Thymus (tissue), 14 donors: ENCODE measurements around the gene CABP5. TPM values are rescaled to one million over a fixed set of nuclear protein-coding genes. Genes with fewer than 3 reads are reported as not detected.
"Not testable (repeated sequence)": the region's sequence is repeated elsewhere in the genome, so short reads cannot be mapped to it uniquely, and the experiment has no call there.

ENCODE experiments used
- DNase-seq, 9 donors: peaks; one replicate each; pipeline ENCODE4 v3.0.0-alpha.2; 2013; ENCODE audit warnings: low spot score in 9 of 9, low read depth in 6 of 9, missing footprints in 1 of 9
- H3K27ac ChIP-seq, 2 donors: one replicate each; pipeline ENCODE4 v1.5.1; 2013; ENCODE audit warnings: control low read depth in 1 of 2, low read depth in 1 of 2, low read length in 1 of 2, mild to moderate bottlenecking in 1 of 2, moderate library complexity in 1 of 2
- H3K27me3 ChIP-seq, 2 donors: one replicate each; pipeline ENCODE4 v1.5.1; 2013; ENCODE audit warnings: low read length in 1 of 2; ENCODE audit not compliant: control insufficient read depth in 2 of 2, insufficient read depth in 1 of 2
- H3K36me3 ChIP-seq, 2 donors: one replicate each; pipeline ENCODE4 v1.5.1; 2013; ENCODE audit warnings: low read length in 1 of 2, mild to moderate bottlenecking in 1 of 2, moderate library complexity in 1 of 2; ENCODE audit not compliant: control insufficient read depth in 2 of 2, insufficient read depth in 2 of 2
- H3K4me1 ChIP-seq, 2 donors: one replicate each; pipeline ENCODE4 v1.5.1; 2013; ENCODE audit warnings: low read length in 2 of 2; ENCODE audit not compliant: control insufficient read depth in 2 of 2, insufficient read depth in 2 of 2
- H3K4me3 ChIP-seq, 2 donors: one replicate each; pipeline ENCODE4 v1.5.1; 2013; ENCODE audit warnings: low read length in 2 of 2, control low read depth in 1 of 2, mild to moderate bottlenecking in 1 of 2
- H3K9me3 ChIP-seq, 2 donors: one replicate each; pipeline ENCODE4 v1.5.1; 2013; ENCODE audit warnings: low read length in 1 of 2, mild to moderate bottlenecking in 1 of 2; ENCODE audit not compliant: control insufficient read depth in 2 of 2, insufficient read depth in 1 of 2
- WGBS: extraction: QIAGEN DNeasy Blood & Tissue Kit; methylation state at CpG from one replicate; pipeline ENCODE4 v1.1.7; 2013; 5-methylcytosine and 5-hydroxymethylcytosine counted together
- long read RNA-seq, 10 donors: transcript quantifications; one replicate each; lab custom pipeline, GENCODE V29; 2026
- polyA plus RNA-seq: library from polyadenylated mRNA; stranded (reverse); fragments of 200-250 nt; gene quantifications from one replicate; pipeline ENCODE4 v1.2.3, GENCODE V29; 2013
- total RNA-seq: library from RNA; stranded (reverse); fragments of 120-200 nt; gene quantifications from one replicate; pipeline ENCODE4 v1.2.4, GENCODE V29; 2013
- donor health status: healthy.

CABP5 gene
- total RNA-seq (not detected), polyA plus RNA-seq (0.05 TPM)
- long read RNA-seq, donor 1 = 0 reads
- long read RNA-seq, donor 2 = 0 reads
- long read RNA-seq, donor 3 = 0 reads
- long read RNA-seq, donor 4 = 0 reads
- long read RNA-seq, donor 5 = 0 reads
- long read RNA-seq, donor 6 = 0 reads
- long read RNA-seq, donor 7 = 0 reads
- long read RNA-seq, donor 8 = 0 reads
- long read RNA-seq, donor 9 = 0 reads
- long read RNA-seq, donor 10 = 0 reads

DNA sequence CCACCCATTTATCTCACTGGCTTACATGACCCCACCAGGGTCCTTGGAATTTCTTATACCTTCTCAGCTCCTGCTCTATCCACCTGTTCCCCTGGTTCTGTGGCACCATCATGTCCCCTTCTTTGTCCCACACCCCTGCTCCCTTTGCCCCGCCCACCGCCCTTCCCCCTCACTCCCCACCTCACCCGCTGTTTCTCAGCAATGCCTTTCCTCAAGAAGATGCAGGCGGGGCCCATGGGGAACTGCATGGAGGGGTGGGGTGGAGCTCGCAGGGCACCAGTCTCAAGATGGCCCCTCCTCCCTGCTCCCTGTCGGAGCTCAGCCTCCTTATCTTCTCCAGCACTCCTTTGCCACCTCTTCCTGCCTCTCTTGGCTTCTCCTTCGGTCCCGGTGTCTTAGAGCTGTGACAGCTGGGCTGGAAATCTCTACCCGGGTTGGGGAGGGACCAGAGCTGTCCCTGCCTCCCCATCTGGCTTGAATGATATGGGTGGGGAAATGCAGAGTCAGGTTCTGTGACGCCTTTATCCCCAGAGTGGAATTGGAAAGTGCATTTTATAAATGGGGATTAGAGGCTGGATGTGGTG is at the start of gene CABP5:
CABP5 (minus strand) TSS at position 405 of the 584 bp plus-strand sequence; CDS start at position 248, 157 bp downstream.
- 77% methylated on average over 10 of the region's 10 CpGs for WGBS

DNA sequence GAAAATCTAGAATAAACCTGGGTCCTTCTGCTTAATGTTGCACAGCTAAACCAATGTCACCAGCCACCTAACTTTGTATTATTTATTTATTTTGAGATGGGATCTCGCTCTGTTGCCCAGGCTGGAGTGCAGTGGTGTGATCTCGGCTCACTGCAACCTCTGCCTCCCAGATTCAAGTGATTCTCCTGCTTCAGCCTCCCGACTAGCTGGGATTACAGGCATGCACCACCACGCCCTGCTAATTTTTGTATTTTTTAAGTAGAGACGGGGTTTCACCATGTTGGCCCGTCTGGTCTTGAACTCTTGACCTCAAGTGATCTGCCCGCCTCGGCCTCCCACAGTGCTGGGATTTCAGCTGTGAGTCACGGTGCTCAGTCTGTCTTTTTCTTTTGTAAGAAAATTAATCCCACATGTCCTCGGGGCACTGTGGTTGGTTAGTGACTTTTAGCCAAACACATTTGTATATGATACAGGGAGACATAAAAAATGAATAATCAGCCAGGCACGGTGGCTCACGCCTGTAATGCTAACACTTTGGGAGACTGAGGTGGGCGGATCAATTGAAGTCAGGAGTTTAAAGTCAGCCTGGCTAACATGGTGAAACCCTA is 47.3 kb upstream of the CABP5 start:
- H3K27me3 ChIP-seq, DNase-seq, H3K36me3 ChIP-seq, H3K4me1 ChIP-seq, H3K27ac ChIP-seq, H3K4me3 ChIP-seq, H3K9me3 ChIP-seq: not testable (repeated sequence)
- WGBS = 94% methylated on average over 13 of the region's 13 CpGs

More for the DNA sequence above, at the start of gene CABP5:
- H3K27me3 ChIP-seq = no peaks in the 10 kb centered on the region
- no peak for DNase-seq
- no peaks in the 10 kb centered on the region for H3K4me1 ChIP-seq
- H3K4me3 ChIP-seq = no peak within 1 kb of the TSS
- H3K27ac ChIP-seq = no peak within 1 kb of the TSS
- H3K36me3 ChIP-seq = no peaks in the 10 kb centered on the region
- H3K9me3 ChIP-seq = peaks cover 0 to 3% of the 10 kb centered on the region in 2 donors

DNA sequence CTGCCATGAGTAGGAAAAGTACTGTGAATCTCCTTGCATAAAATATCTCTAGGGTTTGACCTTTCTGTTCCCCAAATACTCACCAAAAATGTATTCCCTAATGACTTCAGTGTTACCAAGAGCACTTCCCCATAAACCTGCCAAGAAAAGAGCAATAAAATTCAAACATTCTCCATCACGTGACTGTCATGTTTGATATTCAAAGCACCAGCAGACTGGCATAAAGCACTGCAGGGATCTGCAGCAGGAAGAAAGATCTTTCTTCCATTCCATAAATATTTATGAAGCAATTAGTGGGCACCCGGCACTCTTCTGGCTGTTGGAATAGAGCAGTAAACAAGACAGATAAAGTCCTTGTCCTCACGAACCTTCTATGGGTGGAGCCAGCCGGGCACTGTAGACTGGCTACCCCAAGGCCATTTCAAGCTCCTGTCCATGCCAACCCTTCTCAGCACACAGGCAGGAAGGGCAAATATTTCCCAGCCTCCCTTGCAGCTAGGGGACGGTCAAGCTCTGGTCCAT is 46.5 kb upstream of the CABP5 start:
- DNase-seq = no peak
- no peaks in the 10 kb centered on the region for H3K36me3 ChIP-seq
- H3K9me3 ChIP-seq = no peaks in the 10 kb centered on the region
- no peak overlapping the region for H3K4me3 ChIP-seq
- H3K27me3 ChIP-seq = no peaks in the 10 kb centered on the region
- no peak overlapping the region for H3K27ac ChIP-seq
- 80% methylated on average over 5 of the region's 5 CpGs for WGBS
- H3K4me1 ChIP-seq = no peaks in the 10 kb centered on the region

DNA sequence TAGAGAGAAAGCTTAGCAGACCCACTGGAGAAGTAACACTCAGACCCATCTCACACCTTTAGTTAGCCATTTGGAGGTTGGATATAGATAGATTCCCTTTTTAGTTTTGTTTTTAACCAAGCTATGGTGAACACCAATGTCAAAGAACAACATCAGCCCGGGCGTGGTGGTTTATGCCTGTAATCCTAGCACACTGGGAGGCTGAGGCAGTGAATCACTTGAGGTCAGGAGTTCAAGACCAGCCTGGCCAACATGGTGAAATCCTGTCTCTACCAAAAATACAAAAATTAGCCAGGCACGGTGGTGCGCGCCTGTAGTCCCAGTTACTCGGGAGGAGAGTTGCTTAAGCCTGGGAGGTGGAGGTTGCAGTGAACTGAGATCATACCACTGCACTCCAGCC is 45.1 kb upstream of the CABP5 start:
- H3K4me3 ChIP-seq, H3K27ac ChIP-seq, H3K36me3 ChIP-seq, H3K27me3 ChIP-seq, H3K9me3 ChIP-seq, H3K4me1 ChIP-seq, DNase-seq: not testable (repeated sequence)
- 98% methylated on average over 6 of the region's 6 CpGs for WGBS

DNA sequence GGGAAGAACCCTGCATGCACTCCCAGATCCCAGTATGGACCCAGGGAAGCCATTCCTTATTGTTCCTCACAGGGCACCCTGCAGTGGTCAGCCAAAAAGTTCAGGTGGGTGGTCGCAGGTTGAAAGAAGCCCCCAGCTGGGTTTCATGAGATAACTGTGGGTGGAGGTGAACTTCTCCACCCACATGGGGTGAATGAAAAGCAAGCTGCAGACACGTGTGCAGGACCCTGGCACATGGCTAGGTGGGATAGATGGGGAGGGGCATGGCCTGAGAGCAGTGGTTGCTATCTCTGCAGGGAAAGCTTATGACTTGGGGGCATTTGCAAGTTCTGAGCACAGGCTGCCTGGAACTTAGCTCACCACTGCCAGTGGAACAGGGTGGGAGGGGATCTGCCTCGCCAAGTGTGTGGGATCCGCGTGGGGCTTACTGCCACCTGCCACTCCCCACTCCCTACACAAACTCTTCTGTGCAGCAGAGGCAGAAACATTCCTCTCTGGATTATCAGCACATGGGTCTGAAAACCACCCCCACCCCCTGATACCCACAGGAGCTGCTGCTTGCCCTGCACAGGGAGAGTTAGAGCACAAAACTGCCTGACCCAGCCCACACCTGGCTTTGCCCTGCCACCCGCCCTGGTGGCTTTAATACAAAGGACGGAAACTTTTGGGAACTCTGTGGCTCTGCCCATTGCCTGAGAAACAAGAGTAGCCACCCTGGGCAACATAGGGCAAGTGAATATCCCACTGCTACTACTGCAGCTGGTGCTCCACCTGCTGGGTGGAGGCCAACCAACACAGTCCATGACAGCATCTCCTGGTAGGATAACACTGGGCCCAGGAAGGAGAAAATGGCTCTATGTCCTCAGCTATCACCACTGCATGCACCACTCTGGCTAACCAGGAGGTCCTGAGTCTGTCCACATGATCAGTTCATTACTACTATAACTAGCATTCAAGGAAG is 42.3 kb upstream of the CABP5 start:
- WGBS = 91% methylated on average over 7 of the region's 7 CpGs
- Histone ChIP-seq H3K27ac (no peak overlapping the region), H3K36me3 (no peaks in the 10 kb centered on the region), H3K27me3 (no peaks in the 10 kb centered on the region), H3K9me3 (no peaks in the 10 kb centered on the region), H3K4me3 (no peak overlapping the region), H3K4me1 (no peaks in the 10 kb centered on the region)
- no peak for DNase-seq

DNA sequence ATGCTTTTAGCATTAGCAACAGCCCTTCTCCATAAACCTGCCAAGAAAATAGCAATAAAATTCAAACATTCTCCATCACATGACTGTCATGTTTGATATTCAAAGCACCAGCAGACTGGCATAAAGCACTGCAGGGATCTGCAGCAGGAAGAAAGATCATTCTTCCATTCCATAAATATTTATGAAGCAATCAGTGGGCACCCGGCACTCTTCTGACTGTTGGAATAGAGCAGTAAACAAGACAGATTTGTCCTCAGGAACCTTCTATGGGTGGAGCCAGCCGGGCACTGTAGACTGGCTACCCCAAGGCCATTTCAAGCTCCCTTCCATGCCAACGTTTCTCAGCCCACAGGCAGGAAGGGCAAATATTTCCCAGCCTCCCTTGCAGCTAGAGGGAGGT is 41.2 kb upstream of the CABP5 start:
- 78% methylated on average over 3 of the region's 3 CpGs for WGBS
- Histone ChIP-seq H3K4me3 (no peak overlapping the region), H3K27ac (no peak overlapping the region), H3K27me3 (no peaks in the 10 kb centered on the region), H3K4me1 (no peaks in the 10 kb centered on the region), H3K36me3 (no peaks in the 10 kb centered on the region), H3K9me3 (no peaks in the 10 kb centered on the region)
- DNase-seq = no peak

DNA sequence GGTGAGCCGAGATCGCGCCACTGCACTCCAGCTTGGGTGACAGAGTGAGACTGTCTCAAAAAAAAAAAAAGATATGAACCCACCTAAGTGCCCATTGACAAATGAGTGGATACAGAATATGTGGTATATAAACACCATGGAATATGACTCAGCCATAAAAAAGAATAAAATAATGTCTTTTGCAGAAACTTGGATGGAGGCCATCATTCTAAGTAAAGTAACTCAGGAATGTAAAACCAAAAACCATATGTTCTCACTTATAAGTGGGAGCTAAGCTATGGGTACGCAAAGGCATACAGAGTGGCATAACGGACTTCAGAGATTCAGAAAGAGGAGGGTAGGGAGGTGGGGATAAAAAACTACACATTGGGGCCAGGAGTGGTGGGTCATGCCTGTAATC is 37.2 kb upstream of the CABP5 start:
- Histone ChIP-seq H3K4me1 (no peaks in the 10 kb centered on the region), H3K4me3 (no peak overlapping the region), H3K9me3 (no peaks in the 10 kb centered on the region), H3K27me3 (no peaks in the 10 kb centered on the region), H3K36me3 (no peaks in the 10 kb centered on the region), H3K27ac (no peak overlapping the region)
- no peak for DNase-seq
- 97% methylated on average over 5 of the region's 5 CpGs for WGBS

DNA sequence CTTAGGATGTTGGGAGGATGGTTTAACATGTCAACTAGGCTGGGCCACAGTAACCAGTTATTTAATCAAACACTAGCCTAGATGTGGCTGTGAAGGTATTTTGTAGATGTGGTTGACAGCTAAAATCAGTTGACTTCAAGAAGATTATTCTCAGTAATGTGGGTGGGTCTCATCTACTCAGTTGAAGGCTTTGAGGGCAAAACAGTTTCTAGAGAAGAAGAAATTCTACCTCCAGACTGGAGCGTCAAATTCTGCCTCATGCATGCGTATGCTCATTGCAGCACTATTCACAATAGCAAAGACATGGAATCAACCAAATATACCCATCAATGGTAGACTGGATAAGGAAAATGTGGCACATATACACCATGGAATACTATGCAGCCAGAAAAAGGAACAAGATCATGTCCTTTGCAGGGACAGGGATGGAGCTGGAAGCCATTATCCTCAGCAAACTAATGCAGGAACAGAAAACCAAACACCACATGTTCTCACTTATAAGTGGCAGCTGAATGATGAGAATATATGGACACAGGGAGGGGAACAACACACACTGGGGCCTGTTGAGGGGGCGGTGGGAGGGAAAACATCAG is 26.4 kb upstream of the CABP5 start:
- not testable (repeated sequence) for H3K36me3 ChIP-seq, H3K27ac ChIP-seq, H3K9me3 ChIP-seq, H3K4me3 ChIP-seq, H3K27me3 ChIP-seq, H3K4me1 ChIP-seq, DNase-seq
- 98% methylated on average over 3 of the region's 3 CpGs for WGBS
